GM12874 (cell line): ENCODE measurements around the gene DSG1.

Experiments used
- CTCF ChIP-seq: IDR thresholded peaks from 2 replicates; pipeline ENCODE4 v1.5.1; 2011; ENCODE audit warnings: low read depth, mild to moderate bottlenecking, control low read depth, low read length, moderate library complexity; ENCODE audit not compliant: insufficient read depth

The DSG1 gene

GRCh38 chr18:31317860-31318259 lies at the start of gene DSG1:
TSS of gene DSG1 (plus strand) at chr18:31318160. CDS start at chr18:31318301, 141 bp downstream.
- TF ChIP-seq CTCF = no peak

- TF ChIP-seq CTCF = no peak
Observed at GRCh38 chr18:31268985-31269406, 49.0 kb upstream of the DSG1 start.

GRCh38 chr18:31269566-31269965 lies 48.4 kb upstream of the DSG1 start:
- TF ChIP-seq CTCF = no peak

GRCh38 chr18:31270578-31270977 lies 47.4 kb upstream of the DSG1 start:
- no peak for TF ChIP-seq CTCF

GRCh38 chr18:31273812-31274527 lies 44.0 kb upstream of the DSG1 start:
- no peak for TF ChIP-seq CTCF

GRCh38 chr18:31274931-31275330 lies 43.0 kb upstream of the DSG1 start:
- TF ChIP-seq CTCF = no peak

GRCh38 chr18:31275722-31276463 lies 42.1 kb upstream of the DSG1 start:
- no peak for TF ChIP-seq CTCF
